Neural cell (in vitro differentiated cells): ENCODE results near the gene INPP4B.

Experiments used
- EP300 ChIP-seq: fragments of 450-650 bp; conservative IDR thresholded peaks from 2 replicates; pipeline ENCODE4 v1.6.1; 2014; ENCODE audit warnings: antibody characterized with exemption, mild to moderate bottlenecking, moderate library complexity; ENCODE audit not compliant: poor library complexity, severe bottlenecking
- EZH2 ChIP-seq: fragments of 200-600, 300-800 bp; shearing (Covaris generic), sonication (generic); IDR thresholded peaks from 2 replicates; pipeline ENCODE4 v1.6.1; 2014; ENCODE audit warnings: antibody characterized with exemption, low read length, borderline replicate concordance, mild to moderate bottlenecking; ENCODE audit not compliant: insufficient read depth, poor library complexity, severe bottlenecking
- TAF1 ChIP-seq: IDR thresholded peaks from 2 replicates; pipeline ENCODE4 v1.6.1; 2012; ENCODE audit warnings: low read depth
- TF ChIP-seq, protein P1 (sequence below): fragments of 450-650 bp; IDR thresholded peaks from 2 replicates; pipeline ENCODE4 v1.5.1; 2014; ENCODE audit warnings: antibody characterized with exemption, mild to moderate bottlenecking, moderate library complexity; ENCODE audit not compliant: poor library complexity, severe bottlenecking

- TF ChIP-seq EP300 (no peak), EZH2 (no peak), TAF1 (no peak)
- TF ChIP-seq, protein P1, sequence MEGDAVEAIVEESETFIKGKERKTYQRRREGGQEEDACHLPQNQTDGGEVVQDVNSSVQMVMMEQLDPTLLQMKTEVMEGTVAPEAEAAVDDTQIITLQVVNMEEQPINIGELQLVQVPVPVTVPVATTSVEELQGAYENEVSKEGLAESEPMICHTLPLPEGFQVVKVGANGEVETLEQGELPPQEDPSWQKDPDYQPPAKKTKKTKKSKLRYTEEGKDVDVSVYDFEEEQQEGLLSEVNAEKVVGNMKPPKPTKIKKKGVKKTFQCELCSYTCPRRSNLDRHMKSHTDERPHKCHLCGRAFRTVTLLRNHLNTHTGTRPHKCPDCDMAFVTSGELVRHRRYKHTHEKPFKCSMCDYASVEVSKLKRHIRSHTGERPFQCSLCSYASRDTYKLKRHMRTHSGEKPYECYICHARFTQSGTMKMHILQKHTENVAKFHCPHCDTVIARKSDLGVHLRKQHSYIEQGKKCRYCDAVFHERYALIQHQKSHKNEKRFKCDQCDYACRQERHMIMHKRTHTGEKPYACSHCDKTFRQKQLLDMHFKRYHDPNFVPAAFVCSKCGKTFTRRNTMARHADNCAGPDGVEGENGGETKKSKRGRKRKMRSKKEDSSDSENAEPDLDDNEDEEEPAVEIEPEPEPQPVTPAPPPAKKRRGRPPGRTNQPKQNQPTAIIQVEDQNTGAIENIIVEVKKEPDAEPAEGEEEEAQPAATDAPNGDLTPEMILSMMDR = no peak
These were observed 627.4 kb downstream of the INPP4B start for GRCh38 chr4:142218726-142219125.
